Endodermal cell (in vitro differentiated cells): ENCODE data around the gene TRIM67. TPM values are rescaled to one million over a fixed set of nuclear protein-coding genes. Genes with fewer than 3 reads are reported as not detected.

Experiments used
- DNase-seq: peaks from one replicate; pipeline ENCODE4 v3.0.0-alpha.2; 2017
- H3K27ac ChIP-seq: 2 replicates; pipeline ENCODE4 v1.5.1; 2013; ENCODE audit warnings: mild to moderate bottlenecking, low read depth, low read length, moderate library complexity
- H3K27me3 ChIP-seq: 2 replicates; pipeline ENCODE4 v1.6.1; 2013; ENCODE audit warnings: mild to moderate bottlenecking, low read length, moderate library complexity; ENCODE audit not compliant: insufficient read depth, control insufficient read depth, poor library complexity, severe bottlenecking
- H3K36me3 ChIP-seq: 2 replicates; pipeline ENCODE4 v1.7.0; 2013; ENCODE audit warnings: mild to moderate bottlenecking, low read length, moderate library complexity; ENCODE audit not compliant: control insufficient read depth, insufficient read depth
- H3K4me1 ChIP-seq: one replicate; pipeline ENCODE4 v1.7.0; 2013; ENCODE audit warnings: low read length; ENCODE audit not compliant: control insufficient read depth, insufficient read depth
- H3K4me3 ChIP-seq: 2 replicates; pipeline ENCODE4 v1.5.1; 2013; ENCODE audit warnings: mild to moderate bottlenecking, low read length, moderate library complexity
- H3K9ac ChIP-seq: 2 replicates; pipeline ENCODE4 v1.6.1; 2013; ENCODE audit warnings: mild to moderate bottlenecking, low read length, moderate library complexity; ENCODE audit not compliant: poor library complexity, severe bottlenecking; ENCODE audit errors: extremely low read depth
- H3K9me3 ChIP-seq: 2 replicates; pipeline ENCODE4 v1.6.1; 2013; ENCODE audit warnings: mild to moderate bottlenecking, low read length, moderate library complexity; ENCODE audit not compliant: control insufficient read depth
- H3K27ac Mint-ChIP-seq: 2 replicates; pipeline ENCODE4 v1.8.0; 2020; ENCODE audit warnings: mixed read lengths
- H3K27me3 Mint-ChIP-seq: 2 replicates; pipeline ENCODE4 v1.8.0; 2021; ENCODE audit warnings: mild to moderate bottlenecking, mixed read lengths; ENCODE audit not compliant: insufficient read depth
- H3K36me3 Mint-ChIP-seq: 2 replicates; pipeline ENCODE4 v1.8.0; 2020; ENCODE audit warnings: low read depth, mixed read lengths
- H3K4me1 Mint-ChIP-seq: 2 replicates; pipeline ENCODE4 v1.8.0; 2020; ENCODE audit warnings: mixed read lengths
- H3K4me3 Mint-ChIP-seq: 2 replicates; pipeline ENCODE4 v1.8.0; 2020; ENCODE audit warnings: mild to moderate bottlenecking, moderate library complexity, mixed read lengths
- H3K9me3 Mint-ChIP-seq: 2 replicates; pipeline ENCODE4 v1.8.0; 2020; ENCODE audit warnings: mild to moderate bottlenecking, mixed read lengths
- WGBS, 2 experiments: methylation state at CpG; one replicate each; pipeline versions ENCODE4 v1.1.5 to v1.1.7; 2013; ENCODE audit warnings: missing lambda C conversion rate in 2 of 2, mixed read lengths in 1 of 2; ENCODE audit not compliant: insufficient coverage in 1 of 2, insufficient read length in 1 of 2; 5-methylcytosine and 5-hydroxymethylcytosine counted together
- total RNA-seq, 2 donors: library from RNA; stranded (reverse); fragmentation: NEBNext Ultra II Directional in 1 of 2; extraction: Animal tissue kit (Norgen Biotek cat#: 25700) in 1 of 2; gene quantifications; 2 replicates in 1 of 2; 3 replicates in 1 of 2; pipeline ENCODE4 v1.2.1, GENCODE V29; 2021
- TF ChIP-seq, protein P1 (sequence below): fragments of 200-600 bp; sonication (generic); conservative IDR thresholded peaks from 2 replicates; pipeline ENCODE4 v1.5.0; 2021; ENCODE audit warnings: antibody characterized with exemption, mild to moderate bottlenecking

TRIM67 gene
- total RNA-seq, 2 donors from 2014 or later: 0.04 TPM

DNA sequence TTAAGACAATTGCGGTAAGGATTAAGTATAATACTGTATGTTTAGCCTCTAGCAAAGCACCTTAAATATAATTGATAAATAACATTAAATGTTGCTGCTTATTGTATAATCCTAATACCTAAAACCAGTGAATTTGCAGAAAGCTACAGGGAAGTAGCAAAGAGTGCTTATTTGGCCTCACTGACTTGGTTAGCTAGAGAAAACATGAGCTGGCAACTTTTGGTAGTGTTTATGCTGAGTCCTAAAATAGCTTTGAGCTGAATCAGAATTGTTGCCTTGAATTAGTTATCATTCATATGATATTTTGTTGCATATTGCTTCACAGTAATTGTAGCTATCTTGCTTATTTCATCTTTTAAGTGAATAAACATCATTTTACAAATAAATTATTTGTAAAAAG lies 3.5 kb downstream of the TRIM67 start:
- no peak for DNase-seq
- TF ChIP-seq, protein P1, sequence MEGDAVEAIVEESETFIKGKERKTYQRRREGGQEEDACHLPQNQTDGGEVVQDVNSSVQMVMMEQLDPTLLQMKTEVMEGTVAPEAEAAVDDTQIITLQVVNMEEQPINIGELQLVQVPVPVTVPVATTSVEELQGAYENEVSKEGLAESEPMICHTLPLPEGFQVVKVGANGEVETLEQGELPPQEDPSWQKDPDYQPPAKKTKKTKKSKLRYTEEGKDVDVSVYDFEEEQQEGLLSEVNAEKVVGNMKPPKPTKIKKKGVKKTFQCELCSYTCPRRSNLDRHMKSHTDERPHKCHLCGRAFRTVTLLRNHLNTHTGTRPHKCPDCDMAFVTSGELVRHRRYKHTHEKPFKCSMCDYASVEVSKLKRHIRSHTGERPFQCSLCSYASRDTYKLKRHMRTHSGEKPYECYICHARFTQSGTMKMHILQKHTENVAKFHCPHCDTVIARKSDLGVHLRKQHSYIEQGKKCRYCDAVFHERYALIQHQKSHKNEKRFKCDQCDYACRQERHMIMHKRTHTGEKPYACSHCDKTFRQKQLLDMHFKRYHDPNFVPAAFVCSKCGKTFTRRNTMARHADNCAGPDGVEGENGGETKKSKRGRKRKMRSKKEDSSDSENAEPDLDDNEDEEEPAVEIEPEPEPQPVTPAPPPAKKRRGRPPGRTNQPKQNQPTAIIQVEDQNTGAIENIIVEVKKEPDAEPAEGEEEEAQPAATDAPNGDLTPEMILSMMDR: no peak
- Mint-ChIP-seq H3K27me3 (peaks cover 73% of the 10 kb centered on the region), H3K4me3 (no peak overlapping the region), H3K27ac (no peak overlapping the region), H3K36me3 (no peaks in the 10 kb centered on the region), H3K9me3 (no peaks in the 10 kb centered on the region), H3K4me1 (no peaks in the 10 kb centered on the region)
- H3K27me3 ChIP-seq: peaks cover 65% of the 10 kb centered on the region
- no peaks in the 10 kb centered on the region for H3K36me3 ChIP-seq
- H3K9ac ChIP-seq: no peak overlapping the region
- H3K27ac ChIP-seq: no peak overlapping the region
- 100% methylated on average over 1 of the region's 1 CpG; no CpG with 5 or more reads in 1 of the 2 experiments for WGBS, 2 experiments
- no peak overlapping the region for H3K4me3 ChIP-seq
- no peaks in the 10 kb centered on the region for H3K4me1 ChIP-seq
- no peaks in the 10 kb centered on the region for H3K9me3 ChIP-seq

- TF ChIP-seq, protein P1: no peak
- Histone ChIP-seq H3K27me3 (peaks cover 55% of the 10 kb centered on the region), H3K4me3 (no peak overlapping the region), H3K9ac (no peak overlapping the region), H3K27ac (no peak overlapping the region), H3K9me3 (no peaks in the 10 kb centered on the region), H3K36me3 (no peaks in the 10 kb centered on the region), H3K4me1 (no peaks in the 10 kb centered on the region)
- Mint-ChIP-seq H3K27ac (no peak overlapping the region), H3K27me3 (peaks cover 64% of the 10 kb centered on the region), H3K4me3 (no peak overlapping the region), H3K36me3 (no peaks in the 10 kb centered on the region), H3K4me1 (peaks cover 1% of the 10 kb centered on the region), H3K9me3 (no peaks in the 10 kb centered on the region)
- DNase-seq: no peak
These were observed 4.5 kb downstream of the TRIM67 start for GRCh38 chr1:231166398-231166797.

DNA sequence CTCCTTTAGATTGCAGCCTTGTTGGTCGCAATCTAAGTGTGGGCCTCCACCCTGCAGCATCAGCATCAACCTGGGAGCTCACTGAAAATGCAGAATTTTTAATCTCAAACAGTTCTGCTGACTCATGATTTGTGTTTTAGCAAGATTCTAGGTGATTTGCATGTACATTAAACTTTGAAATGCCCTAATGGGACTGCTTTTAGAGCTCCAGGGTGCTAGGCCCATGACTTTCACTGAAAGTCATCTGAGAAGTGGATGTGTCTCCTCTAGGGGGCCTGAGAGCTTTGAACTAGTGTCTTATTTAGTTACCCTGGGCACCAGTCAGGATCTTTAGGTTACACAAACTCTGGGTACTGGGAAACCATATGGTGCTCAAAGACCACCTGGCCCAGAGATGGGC lies 9.0 kb downstream of the TRIM67 start:
- H3K9me3 ChIP-seq: no peaks in the 10 kb centered on the region
- no peaks in the 10 kb centered on the region for H3K4me1 ChIP-seq
- H3K27me3 ChIP-seq: peaks cover 12% of the 10 kb centered on the region
- H3K9ac ChIP-seq: no peak overlapping the region
- peak; percentile 63 for DNase-seq
- WGBS, 2 experiments: 88 to 98% methylated on average over 1 of the region's 1 CpG
- Mint-ChIP-seq H3K4me1 (peaks cover 1% of the 10 kb centered on the region), H3K9me3 (no peaks in the 10 kb centered on the region), H3K27me3 (peaks cover 52% of the 10 kb centered on the region), H3K36me3 (no peaks in the 10 kb centered on the region), H3K4me3 (no peak overlapping the region), H3K27ac (no peak overlapping the region)
- H3K4me3 ChIP-seq: no peak overlapping the region
- H3K36me3 ChIP-seq: no peaks in the 10 kb centered on the region
- TF ChIP-seq, protein P1: peak; percentile 79
- no peak overlapping the region for H3K27ac ChIP-seq
